Neural crest cell (in vitro differentiated cells): ENCODE measurements around the gene C22orf15. TPM values are rescaled to one million over a fixed set of nuclear protein-coding genes. Genes with fewer than 3 reads are reported as not detected.

Experiments
- DNase-seq: peaks from one replicate; pipeline ENCODE4 v3.0.0; 2021; ENCODE audit warnings: low read depth, mixed read lengths, low spot score
- H3K27ac Mint-ChIP-seq: one replicate; pipeline ENCODE4 v1.8.0; 2021; ENCODE audit warnings: mild to moderate bottlenecking, mixed read lengths; ENCODE audit not compliant: unreplicated experiment
- H3K27me3 Mint-ChIP-seq: 2 replicates; pipeline ENCODE4 v1.8.0; 2021; ENCODE audit warnings: low read depth, mild to moderate bottlenecking, mixed read lengths
- H3K36me3 Mint-ChIP-seq: 2 replicates; pipeline ENCODE4 v1.8.0; 2021; ENCODE audit warnings: low read depth, mild to moderate bottlenecking, mixed read lengths
- H3K4me1 Mint-ChIP-seq: 2 replicates; pipeline ENCODE4 v1.8.0; 2021; ENCODE audit warnings: mixed read lengths
- H3K4me3 Mint-ChIP-seq: one replicate; pipeline ENCODE4 v1.8.0; 2021; ENCODE audit warnings: mild to moderate bottlenecking, mixed read lengths
- H3K9me3 Mint-ChIP-seq: 2 replicates; pipeline ENCODE4 v1.8.0; 2021; ENCODE audit warnings: mixed read lengths
- total RNA-seq: library from RNA; stranded (reverse); gene quantifications from 2 replicates; pipeline ENCODE4 v1.2.1, GENCODE V29; 2021
- TF ChIP-seq, protein P1 (sequence below): fragments of 200-600 bp; sonication (generic); conservative IDR thresholded peaks from 2 replicates; pipeline ENCODE4 v1.5.0; 2021; ENCODE audit warnings: antibody characterized with exemption, mild to moderate bottlenecking

Gene C22orf15
- total RNA-seq, 1 donor from 2014 or later: 0.79 TPM

DNA sequence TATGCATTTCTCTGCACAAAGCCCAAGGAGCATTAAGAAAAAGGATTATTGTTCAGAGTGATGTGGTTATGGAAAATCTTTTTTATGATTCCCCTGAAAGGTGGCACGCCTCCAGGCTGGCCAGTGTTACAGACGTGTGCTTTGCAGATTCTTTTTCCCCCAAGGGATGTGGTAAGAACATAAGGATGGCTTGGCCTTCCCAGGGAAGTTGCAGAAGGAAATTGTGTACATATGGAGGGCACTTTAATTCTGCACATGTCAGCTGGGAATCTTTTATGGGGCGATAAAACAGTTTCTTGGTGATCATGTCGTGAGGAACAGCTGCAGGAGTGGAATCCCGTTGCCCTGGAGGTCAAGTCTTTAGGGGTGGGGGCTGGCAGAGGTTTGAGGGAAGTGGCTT is 33.7 kb downstream of the C22orf15 start:
- H3K9me3 Mint-ChIP-seq: no peaks in the 10 kb centered on the region
- no peaks in the 10 kb centered on the region for H3K27me3 Mint-ChIP-seq
- no peaks in the 10 kb centered on the region for H3K4me1 Mint-ChIP-seq
- no peak for DNase-seq
- peaks cover 22% of the 10 kb centered on the region for H3K36me3 Mint-ChIP-seq
- TF ChIP-seq, protein P1, sequence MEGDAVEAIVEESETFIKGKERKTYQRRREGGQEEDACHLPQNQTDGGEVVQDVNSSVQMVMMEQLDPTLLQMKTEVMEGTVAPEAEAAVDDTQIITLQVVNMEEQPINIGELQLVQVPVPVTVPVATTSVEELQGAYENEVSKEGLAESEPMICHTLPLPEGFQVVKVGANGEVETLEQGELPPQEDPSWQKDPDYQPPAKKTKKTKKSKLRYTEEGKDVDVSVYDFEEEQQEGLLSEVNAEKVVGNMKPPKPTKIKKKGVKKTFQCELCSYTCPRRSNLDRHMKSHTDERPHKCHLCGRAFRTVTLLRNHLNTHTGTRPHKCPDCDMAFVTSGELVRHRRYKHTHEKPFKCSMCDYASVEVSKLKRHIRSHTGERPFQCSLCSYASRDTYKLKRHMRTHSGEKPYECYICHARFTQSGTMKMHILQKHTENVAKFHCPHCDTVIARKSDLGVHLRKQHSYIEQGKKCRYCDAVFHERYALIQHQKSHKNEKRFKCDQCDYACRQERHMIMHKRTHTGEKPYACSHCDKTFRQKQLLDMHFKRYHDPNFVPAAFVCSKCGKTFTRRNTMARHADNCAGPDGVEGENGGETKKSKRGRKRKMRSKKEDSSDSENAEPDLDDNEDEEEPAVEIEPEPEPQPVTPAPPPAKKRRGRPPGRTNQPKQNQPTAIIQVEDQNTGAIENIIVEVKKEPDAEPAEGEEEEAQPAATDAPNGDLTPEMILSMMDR: no peak
- H3K27ac Mint-ChIP-seq: no peak overlapping the region
- H3K4me3 Mint-ChIP-seq: no peak overlapping the region

DNA sequence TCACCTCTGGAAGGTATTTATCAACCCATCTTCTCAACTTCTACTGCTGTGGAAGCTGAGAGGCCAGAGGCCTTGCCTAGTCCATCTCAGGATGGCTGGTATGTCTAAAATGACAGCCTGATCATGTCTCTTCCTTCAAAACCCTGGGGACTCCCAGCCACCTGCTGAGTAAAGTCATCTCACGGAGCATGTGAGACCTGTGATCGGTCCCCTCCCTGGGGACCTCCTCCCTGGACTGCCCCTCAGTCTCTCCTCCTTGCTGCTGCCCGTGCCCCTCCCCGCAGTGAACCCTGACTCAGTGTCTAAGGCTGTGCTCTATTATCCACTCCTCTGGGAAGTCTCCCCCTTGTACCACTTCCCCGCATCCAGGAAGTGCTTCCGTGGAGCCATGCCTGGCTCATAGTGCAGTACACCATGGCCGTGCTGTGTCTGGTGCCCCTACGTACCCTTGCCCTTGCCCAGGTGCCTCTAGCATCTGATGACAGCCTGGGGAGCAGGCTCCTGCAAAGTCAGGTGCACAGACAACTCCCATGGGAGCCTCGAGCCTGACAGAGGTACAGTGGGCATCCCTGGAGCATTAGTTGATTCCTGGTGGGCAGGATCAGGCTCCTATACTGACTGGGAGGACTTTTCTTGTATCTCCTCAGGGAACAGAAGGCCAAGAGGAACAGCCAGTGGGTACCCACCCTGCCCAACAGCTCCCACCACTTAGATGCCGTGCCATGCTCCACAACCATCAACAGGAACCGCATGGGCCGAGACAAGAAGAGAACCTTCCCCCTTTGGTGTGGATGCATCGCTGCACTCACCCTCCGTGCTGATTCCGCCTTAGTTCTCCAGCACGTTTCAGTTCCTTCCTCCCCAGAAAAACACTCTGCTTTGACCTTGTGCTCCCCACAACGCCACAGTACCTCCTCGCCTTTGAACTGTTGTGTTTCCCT is 37.8 kb downstream of the C22orf15 start:
- H3K36me3 Mint-ChIP-seq: peaks cover 19% of the 10 kb centered on the region

DNA sequence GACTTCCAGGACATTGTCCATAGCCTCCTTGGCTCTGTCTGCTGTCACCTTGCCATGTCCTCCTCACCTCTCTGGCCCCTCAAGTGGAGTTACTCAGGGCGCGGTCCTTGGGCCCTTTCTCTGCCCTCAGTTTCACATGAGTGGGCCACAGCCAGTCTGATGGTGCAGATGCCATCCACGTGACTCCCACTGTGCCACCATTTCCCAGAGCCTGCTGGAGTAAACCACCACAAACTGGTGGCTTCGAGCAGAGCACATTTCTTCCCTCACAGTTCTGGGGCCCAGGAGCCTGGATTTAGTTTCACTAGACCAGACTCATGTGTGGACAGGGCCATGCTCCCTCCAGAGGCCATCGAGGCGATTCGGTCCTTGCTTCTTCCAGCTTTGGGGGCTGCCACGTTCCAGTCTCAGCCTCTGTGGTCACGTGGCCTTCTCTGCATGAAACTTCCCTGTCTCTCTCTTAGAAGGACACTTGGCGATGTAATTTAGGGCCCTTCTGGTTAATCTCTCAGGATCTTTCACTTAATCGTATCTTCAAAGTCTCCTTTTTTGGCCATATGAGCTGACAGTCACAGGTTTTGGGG is 38.5 kb downstream of the C22orf15 start:
- Mint-ChIP-seq H3K9me3 (no peaks in the 10 kb centered on the region), H3K27me3 (no peaks in the 10 kb centered on the region), H3K36me3 (peaks cover 22% of the 10 kb centered on the region), H3K27ac (no peak overlapping the region), H3K4me3 (no peak overlapping the region), H3K4me1 (no peaks in the 10 kb centered on the region)
- TF ChIP-seq, protein P1: no peak
- DNase-seq: no peak

More for the DNA sequence above, 37.8 kb downstream of the C22orf15 start:
- DNase-seq: no peak
- TF ChIP-seq, protein P1: no peak
- Mint-ChIP-seq H3K4me1 (no peaks in the 10 kb centered on the region), H3K27ac (no peak overlapping the region), H3K4me3 (no peak overlapping the region), H3K9me3 (no peaks in the 10 kb centered on the region), H3K27me3 (no peaks in the 10 kb centered on the region)

DNA sequence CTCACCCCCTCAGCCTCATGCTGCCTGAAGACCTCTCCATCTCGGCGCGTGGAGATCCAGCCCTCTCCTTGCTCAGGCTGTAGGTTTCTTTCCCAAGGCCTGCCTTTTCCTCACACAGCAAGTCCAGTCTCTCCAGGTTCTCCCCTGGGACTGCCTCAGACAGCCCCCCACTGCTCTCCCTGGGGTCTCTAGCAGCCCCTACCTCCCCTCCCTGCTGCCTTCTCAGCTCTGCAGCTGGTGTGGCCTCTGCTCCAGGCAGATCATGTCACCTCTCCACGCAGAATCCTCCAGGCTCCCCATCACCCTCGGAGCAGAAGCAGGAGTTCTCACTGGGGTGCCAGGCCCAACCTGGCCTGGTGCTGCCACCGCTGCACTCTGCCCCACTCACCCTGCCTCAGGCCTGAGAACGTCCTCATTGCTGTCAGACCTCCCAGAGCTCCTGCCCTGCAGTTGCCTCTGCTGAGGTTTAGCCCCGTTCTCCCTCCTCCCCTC is 39.1 kb downstream of the C22orf15 start:
- no peak for DNase-seq
- Mint-ChIP-seq H3K36me3 (peaks cover 20% of the 10 kb centered on the region), H3K9me3 (no peaks in the 10 kb centered on the region), H3K4me1 (no peaks in the 10 kb centered on the region), H3K27ac (peak overlapping the region; percentile 58), H3K27me3 (no peaks in the 10 kb centered on the region), H3K4me3 (no peak overlapping the region)
- TF ChIP-seq, protein P1: no peak

DNA sequence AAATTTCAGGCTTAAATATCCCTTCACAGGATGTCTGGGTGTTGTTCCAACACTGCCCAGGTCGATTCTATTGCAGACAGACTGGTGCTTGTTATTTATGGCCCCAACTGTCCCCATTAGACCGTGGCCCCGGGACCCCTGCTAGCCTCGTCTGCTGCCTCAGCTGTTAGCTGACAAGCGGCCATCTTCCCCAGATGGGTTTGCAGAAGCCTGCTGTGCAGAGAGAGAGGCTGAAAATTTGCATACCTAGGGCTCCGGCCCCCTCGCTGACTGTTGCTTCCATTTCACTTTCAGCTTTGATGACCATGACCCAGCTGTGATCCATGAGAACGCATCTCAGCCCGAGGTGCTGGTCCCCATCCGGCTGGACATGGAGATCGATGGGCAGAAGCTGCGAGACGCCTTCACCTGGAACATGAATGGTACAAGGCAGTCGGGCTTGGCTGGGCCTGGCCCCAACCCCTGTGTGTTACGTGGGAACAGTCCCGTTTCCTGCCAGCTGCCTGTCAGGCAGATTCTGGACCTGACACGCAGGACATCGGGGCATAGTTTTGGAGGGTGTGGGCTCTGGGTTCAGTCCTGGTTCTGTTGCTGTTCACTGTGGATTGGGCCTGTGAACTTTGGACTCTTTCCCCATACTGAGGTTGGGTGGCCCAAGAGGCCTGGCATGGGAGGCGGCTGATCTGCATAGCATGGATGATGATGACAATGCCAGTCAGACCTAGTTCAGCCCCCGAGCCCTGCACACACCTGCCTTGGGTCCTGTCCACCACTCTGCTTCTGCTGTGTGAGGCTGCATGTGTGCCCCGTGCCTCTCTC is 40.4 kb downstream of the C22orf15 start:
- Mint-ChIP-seq H3K36me3 (peaks cover 21% of the 10 kb centered on the region), H3K27ac (no peak overlapping the region)

More for the DNA sequence above, 40.4 kb downstream of the C22orf15 start:
- Mint-ChIP-seq H3K4me1 (no peaks in the 10 kb centered on the region), H3K27me3 (no peaks in the 10 kb centered on the region), H3K4me3 (no peak overlapping the region), H3K9me3 (no peaks in the 10 kb centered on the region)
- TF ChIP-seq, protein P1: no peak
- no peak for DNase-seq
